PFSK-1 (cell line): ENCODE data around the gene RANBP10.

ENCODE experiments used
- FOXP2 ChIP-seq: optimal IDR thresholded peaks from 2 replicates; pipeline ENCODE3; 2011; ENCODE audit warnings: borderline replicate concordance, control low read depth, inconsistent platforms; ENCODE audit not compliant: insufficient read depth; ENCODE audit errors: extremely low read length, extremely low read depth
- POLR2AphosphoS5 ChIP-seq: IDR thresholded peaks from 2 replicates; pipeline ENCODE4 v1.6.1; 2012; ENCODE audit warnings: low read depth, mild to moderate bottlenecking, control low read depth, low read length, moderate library complexity
- REST ChIP-seq, 2 experiments: IDR thresholded peaks; 2 replicates each; pipeline versions ENCODE4 v1.6.1 to v1.8.0; 2011 to 2012; ENCODE audit warnings: low read depth in 2 of 2, low read length in 2 of 2, control low read depth in 1 of 2, inconsistent platforms in 1 of 2, mild to moderate bottlenecking in 1 of 2, moderate library complexity in 1 of 2; ENCODE audit not compliant: insufficient read depth in 1 of 2
- SIN3A ChIP-seq: IDR thresholded peaks from 2 replicates; pipeline ENCODE4 v1.6.1; 2012; ENCODE audit warnings: mild to moderate bottlenecking, low read length, moderate library complexity, borderline replicate concordance; ENCODE audit not compliant: insufficient read depth
- TAF1 ChIP-seq: IDR thresholded peaks from 2 replicates; pipeline ENCODE4 v1.6.1; 2012; ENCODE audit warnings: low read length, control low read depth, borderline replicate concordance; ENCODE audit not compliant: insufficient read depth

RANBP10 gene

GRCh38 chr16:67704110-67704509, 102.2 kb downstream of the RANBP10 start:
- TF ChIP-seq SIN3A (no peak), POLR2AphosphoS5 (no peak), REST (IDR thresholded peaks at IDR 0.05; ENCODE audit: insufficient read depth in 1 of 2, low read depth in 2 of 2, low read length in 2 of 2) (no peak), TAF1 (no peak), FOXP2 (no peak)

- TF ChIP-seq FOXP2: no peak
- TF ChIP-seq POLR2AphosphoS5: no peak
- TF ChIP-seq TAF1: no peak
- no peak for TF ChIP-seq REST (IDR thresholded peaks at IDR 0.05; ENCODE audit: insufficient read depth in 1 of 2, low read depth in 2 of 2, low read length in 2 of 2)
- no peak for TF ChIP-seq SIN3A
Observed at GRCh38 chr16:67703626-67704025, 102.7 kb downstream of the RANBP10 start.

DNA sequence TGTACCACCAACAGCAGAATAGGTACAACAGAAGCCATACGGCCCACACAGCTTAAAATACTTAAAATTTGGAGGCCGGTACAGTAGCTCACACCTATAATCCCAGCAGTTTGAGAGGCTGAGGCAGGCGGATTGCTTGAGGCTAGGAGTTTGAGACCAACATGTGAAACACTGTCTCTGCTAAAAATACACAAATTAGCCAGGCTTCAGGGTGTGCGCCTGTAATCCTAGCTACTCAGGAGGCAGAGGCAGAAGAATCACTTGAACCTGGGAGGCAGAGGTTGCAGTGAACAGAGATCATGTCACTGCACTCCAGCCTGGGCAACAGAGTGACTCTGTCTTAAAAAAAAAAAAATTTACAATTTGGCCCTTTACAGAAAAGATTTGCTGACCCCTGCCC, 104.2 kb downstream of the RANBP10 start:
- TF ChIP-seq FOXP2: no peak
- no peak for TF ChIP-seq TAF1
- TF ChIP-seq SIN3A: no peak
- no peak for TF ChIP-seq POLR2AphosphoS5
- TF ChIP-seq REST (IDR thresholded peaks at IDR 0.05; ENCODE audit: insufficient read depth in 1 of 2, low read depth in 2 of 2, low read length in 2 of 2): no peak

GRCh38 chr16:67701420-67701819, 104.9 kb downstream of the RANBP10 start:
- TF ChIP-seq POLR2AphosphoS5 (no peak), FOXP2 (no peak), REST (IDR thresholded peaks at IDR 0.05; ENCODE audit: insufficient read depth in 1 of 2, low read depth in 2 of 2, low read length in 2 of 2) (no peak), TAF1 (no peak), SIN3A (no peak)

GRCh38 chr16:67699265-67699664, 107.1 kb downstream of the RANBP10 start:
- TF ChIP-seq FOXP2: no peak
- no peak for TF ChIP-seq TAF1
- no peak for TF ChIP-seq SIN3A
- TF ChIP-seq POLR2AphosphoS5: no peak
- TF ChIP-seq REST (IDR thresholded peaks at IDR 0.05; ENCODE audit: insufficient read depth in 1 of 2, low read depth in 2 of 2, low read length in 2 of 2): no peak
